Neuron (in vitro differentiated cells): ENCODE results near the gene PTPN3.

ENCODE experiments used
- H2AFZ ChIP-seq: one replicate; pipeline ENCODE4 v1.6.1; 2013; ENCODE audit warnings: low read depth, mild to moderate bottlenecking, inconsistent platforms, low read length, moderate library complexity
- H3K27me3 ChIP-seq: one replicate; pipeline ENCODE4 v1.6.1; 2013; ENCODE audit warnings: low read length; ENCODE audit not compliant: insufficient read depth
- H3K36me3 ChIP-seq: one replicate; pipeline ENCODE4 v1.6.1; 2013; ENCODE audit warnings: low read length; ENCODE audit not compliant: insufficient read depth
- H3K4me1 ChIP-seq: one replicate; pipeline ENCODE4 v1.6.1; 2013; ENCODE audit warnings: low read length; ENCODE audit not compliant: insufficient read depth
- H3K4me3 ChIP-seq: 2 replicates; pipeline ENCODE4 v1.5.1; 2013; ENCODE audit warnings: mild to moderate bottlenecking, low read length, moderate library complexity
- H3K9me3 ChIP-seq: one replicate; pipeline ENCODE4 v1.6.1; 2013; ENCODE audit warnings: low read length

Gene PTPN3

DNA sequence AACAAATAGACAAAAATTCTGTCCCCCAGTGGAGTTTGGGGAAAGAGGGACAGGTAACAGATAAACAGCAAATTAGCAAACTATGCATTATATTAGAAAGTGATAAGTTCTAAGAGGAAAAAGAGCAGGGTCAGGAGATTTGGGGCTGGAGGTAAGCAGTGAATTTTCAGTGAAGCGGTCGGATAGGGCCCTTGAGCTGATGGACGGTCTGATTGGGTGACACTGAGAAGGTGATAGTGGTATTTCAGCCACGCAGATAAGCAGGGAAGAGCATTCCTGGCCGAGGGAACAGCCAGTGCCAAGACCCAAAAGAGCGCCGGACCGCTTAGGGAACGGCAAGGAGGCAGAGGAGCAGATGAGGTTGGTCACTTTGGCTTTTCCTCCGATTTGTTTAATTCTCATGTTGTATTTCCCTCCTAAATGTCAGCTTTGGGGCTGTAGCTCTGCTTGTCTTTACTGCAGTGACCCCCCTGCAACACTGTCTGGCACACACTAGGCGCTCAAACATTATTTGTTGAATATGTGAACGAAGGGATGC lies 1.1 kb upstream of the PTPN3 start:
- Histone ChIP-seq H3K9me3 (peaks cover 3% of the 10 kb centered on the region), H3K4me1 (no peaks in the 10 kb centered on the region), H2AFZ (no peak overlapping the region), H3K36me3 (no peaks in the 10 kb centered on the region), H3K27me3 (peaks cover 73% of the 10 kb centered on the region), H3K4me3 (no peak overlapping the region)

- Histone ChIP-seq H3K4me1 (no peaks in the 10 kb centered on the region), H3K4me3 (peak overlapping the region; percentile 46), H3K9me3 (peaks cover 3% of the 10 kb centered on the region), H3K36me3 (no peaks in the 10 kb centered on the region), H3K27me3 (peaks cover 76% of the 10 kb centered on the region), H2AFZ (no peak overlapping the region)
Measured at GRCh38 chr9:109497226-109498153, 617 bp downstream of the PTPN3 start.

GRCh38 chr9:109496841-109497225 lies 1.3 kb downstream of the PTPN3 start:
- Histone ChIP-seq H3K4me3 (no peak overlapping the region), H3K36me3 (no peaks in the 10 kb centered on the region), H3K4me1 (no peaks in the 10 kb centered on the region), H3K9me3 (peaks cover 3% of the 10 kb centered on the region), H3K27me3 (peaks cover 80% of the 10 kb centered on the region), H2AFZ (no peak overlapping the region)

DNA sequence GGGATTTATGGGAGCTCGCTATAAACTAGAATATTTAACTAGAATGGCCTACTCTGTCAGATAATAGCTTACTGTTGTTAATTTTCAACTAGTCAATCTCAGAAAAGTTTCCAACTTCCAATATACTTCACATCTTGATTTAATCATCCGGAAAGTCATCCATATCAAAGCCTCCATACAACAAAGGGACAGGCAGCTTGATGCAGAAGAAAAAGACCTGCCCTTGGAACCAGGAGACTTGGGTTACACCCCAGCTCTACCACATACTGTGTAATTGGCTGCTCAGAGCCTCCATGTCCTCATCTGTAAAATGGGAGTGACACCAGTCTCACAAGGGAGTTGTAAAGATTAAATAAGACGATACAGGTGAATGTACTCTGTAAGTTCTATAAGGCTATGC lies 1.9 kb downstream of the PTPN3 start:
- no peak overlapping the region for H2AFZ ChIP-seq
- H3K4me3 ChIP-seq, result no peak overlapping the region
- H3K27me3 ChIP-seq, result peaks cover 76% of the 10 kb centered on the region
- peaks cover 3% of the 10 kb centered on the region for H3K9me3 ChIP-seq
- no peaks in the 10 kb centered on the region for H3K4me1 ChIP-seq
- H3K36me3 ChIP-seq, result no peaks in the 10 kb centered on the region

GRCh38 chr9:109493648-109494047 lies 4.5 kb downstream of the PTPN3 start:
- Histone ChIP-seq H2AFZ (no peak overlapping the region), H3K9me3 (peaks cover 2% of the 10 kb centered on the region), H3K36me3 (no peaks in the 10 kb centered on the region), H3K27me3 (peaks cover 52% of the 10 kb centered on the region), H3K4me1 (no peaks in the 10 kb centered on the region), H3K4me3 (no peak overlapping the region)

- no peak overlapping the region for H2AFZ ChIP-seq
- H3K4me3 ChIP-seq, result no peak overlapping the region
- H3K27me3 ChIP-seq, result peaks cover 41% of the 10 kb centered on the region
- peaks cover 5% of the 10 kb centered on the region for H3K4me1 ChIP-seq
- H3K36me3 ChIP-seq, result no peaks in the 10 kb centered on the region
- no peaks in the 10 kb centered on the region for H3K9me3 ChIP-seq
Measured at GRCh38 chr9:109491590-109491989, 6.5 kb downstream of the PTPN3 start.

GRCh38 chr9:109488791-109489492 lies 9.2 kb downstream of the PTPN3 start:
- H3K36me3 ChIP-seq, result no peaks in the 10 kb centered on the region
- no peak overlapping the region for H2AFZ ChIP-seq
- no peak overlapping the region for H3K4me3 ChIP-seq
- peaks cover 5% of the 10 kb centered on the region for H3K4me1 ChIP-seq
- H3K27me3 ChIP-seq, result peaks cover 19% of the 10 kb centered on the region
- H3K9me3 ChIP-seq, result no peaks in the 10 kb centered on the region

GRCh38 chr9:109488351-109488750 lies 9.8 kb downstream of the PTPN3 start:
- peaks cover 5% of the 10 kb centered on the region for H3K4me1 ChIP-seq
- no peak overlapping the region for H3K4me3 ChIP-seq
- H3K9me3 ChIP-seq, result no peaks in the 10 kb centered on the region
- peaks cover 14% of the 10 kb centered on the region for H3K27me3 ChIP-seq
- no peaks in the 10 kb centered on the region for H3K36me3 ChIP-seq
- no peak overlapping the region for H2AFZ ChIP-seq

DNA sequence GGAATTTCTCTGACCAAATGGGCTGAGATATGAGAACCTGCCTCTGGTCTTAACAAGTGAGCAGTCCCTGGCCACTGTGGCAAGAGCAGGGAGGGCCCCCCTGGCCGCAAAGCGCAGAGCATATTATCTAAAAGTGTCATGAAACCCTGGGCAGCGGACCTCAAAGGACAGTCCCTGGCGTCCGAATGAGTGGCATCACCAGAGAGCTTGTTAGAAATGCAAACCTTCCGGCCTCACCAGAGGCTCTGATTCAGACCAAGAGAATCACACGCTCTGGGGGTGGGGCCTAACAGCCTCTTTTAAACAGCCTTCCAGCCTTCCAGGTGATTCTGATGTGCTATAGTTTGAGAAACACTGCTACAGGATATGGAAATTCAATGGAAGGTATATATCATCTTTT lies 10.9 kb downstream of the PTPN3 start:
- H3K4me1 ChIP-seq, result peaks cover 5% of the 10 kb centered on the region
- no peaks in the 10 kb centered on the region for H3K9me3 ChIP-seq
- H3K4me3 ChIP-seq, result no peak overlapping the region
- H3K36me3 ChIP-seq, result no peaks in the 10 kb centered on the region
- H2AFZ ChIP-seq, result no peak overlapping the region
- peaks cover 9% of the 10 kb centered on the region for H3K27me3 ChIP-seq

DNA sequence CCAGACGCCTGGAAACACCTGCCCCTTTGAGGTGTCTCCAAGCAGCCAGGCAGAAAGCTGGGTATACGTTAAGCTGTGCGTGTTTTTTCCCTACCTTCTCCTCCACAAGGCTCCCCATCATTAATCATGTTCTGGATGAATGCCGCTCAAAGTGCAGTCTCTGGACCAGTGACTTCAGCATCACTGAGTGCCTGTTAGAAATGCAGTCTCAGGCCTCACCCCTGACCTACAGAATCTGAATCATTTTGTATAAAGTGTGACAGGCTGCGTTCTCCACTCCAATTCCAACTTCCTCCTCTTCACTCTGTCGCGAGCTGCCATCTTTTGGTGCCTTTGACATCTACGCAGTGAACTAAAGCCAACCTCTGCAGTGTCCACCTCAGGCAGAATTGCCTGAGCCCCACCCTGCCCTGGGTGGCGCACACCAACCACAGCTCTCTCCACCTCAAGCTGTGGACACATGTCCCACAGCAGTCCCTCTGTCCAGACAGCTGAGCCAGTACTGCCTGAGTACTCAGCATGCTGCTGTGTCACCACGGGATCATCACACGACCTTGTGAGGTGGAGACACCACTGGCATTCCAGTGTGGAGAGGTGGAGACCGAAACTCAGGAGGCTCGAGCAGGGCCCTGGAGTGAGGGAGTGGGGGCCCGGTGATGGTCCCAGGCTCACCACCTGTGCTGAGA lies 14.2 kb downstream of the PTPN3 start:
- H3K9me3 ChIP-seq, result no peaks in the 10 kb centered on the region
- no peak overlapping the region for H2AFZ ChIP-seq
- no peak overlapping the region for H3K4me3 ChIP-seq
- H3K36me3 ChIP-seq, result no peaks in the 10 kb centered on the region
- peaks cover 3% of the 10 kb centered on the region for H3K27me3 ChIP-seq
- H3K4me1 ChIP-seq, result peaks cover 5% of the 10 kb centered on the region

- Histone ChIP-seq H3K4me1 (peaks cover 5% of the 10 kb centered on the region), H3K4me3 (no peak overlapping the region), H3K27me3 (no peaks in the 10 kb centered on the region), H3K9me3 (no peaks in the 10 kb centered on the region), H3K36me3 (no peaks in the 10 kb centered on the region), H2AFZ (no peak overlapping the region)
Measured at GRCh38 chr9:109482391-109482916, 15.7 kb downstream of the PTPN3 start.

DNA sequence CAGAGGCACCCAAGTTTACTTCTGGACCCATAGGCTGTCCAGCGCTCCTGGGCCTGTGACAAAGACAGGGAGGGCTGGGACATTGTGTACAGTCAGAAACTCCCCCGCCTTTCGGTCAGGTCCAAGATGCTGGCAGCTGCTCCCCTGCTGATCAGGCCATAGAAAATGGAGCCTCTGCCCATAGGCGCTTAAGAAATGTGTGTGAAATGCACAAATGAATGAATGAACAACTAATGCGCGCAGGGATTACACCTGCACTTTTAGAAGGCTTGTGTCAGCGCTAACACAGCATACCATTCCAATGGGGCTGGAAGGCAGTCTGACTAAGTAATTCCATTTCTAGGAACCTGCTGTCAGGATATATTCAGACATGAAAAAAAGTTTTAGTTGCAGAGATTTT lies 16.3 kb downstream of the PTPN3 start:
- Histone ChIP-seq H3K4me1 (no peaks in the 10 kb centered on the region), H3K4me3 (no peak overlapping the region), H3K36me3 (no peaks in the 10 kb centered on the region), H3K9me3 (no peaks in the 10 kb centered on the region), H2AFZ (no peak overlapping the region), H3K27me3 (no peaks in the 10 kb centered on the region)

DNA sequence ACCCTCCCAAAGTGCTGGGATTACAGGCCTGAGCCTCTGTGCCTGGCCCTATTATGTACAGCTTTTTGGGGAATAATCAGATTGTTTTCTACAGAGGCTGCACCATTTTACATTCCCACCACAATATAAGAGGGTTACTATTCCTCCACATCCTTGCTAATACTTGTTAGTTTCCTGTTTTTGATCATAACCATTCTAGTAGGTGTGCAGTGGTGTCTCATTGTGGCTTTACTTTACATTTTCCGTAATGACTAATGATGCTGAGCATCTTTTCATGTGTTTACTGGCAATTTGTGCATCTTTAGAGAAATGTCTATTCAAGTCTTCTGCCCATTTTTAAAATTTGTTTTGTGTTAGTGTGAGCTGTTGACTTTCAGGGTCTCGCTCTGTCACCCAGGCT lies 18.3 kb downstream of the PTPN3 start:
- Histone ChIP-seq H3K27me3 (no peaks in the 10 kb centered on the region), H3K9me3 (no peaks in the 10 kb centered on the region), H3K36me3 (no peaks in the 10 kb centered on the region), H3K4me1 (no peaks in the 10 kb centered on the region), H3K4me3 (no peak overlapping the region), H2AFZ (no peak overlapping the region)
